GM12878 (cell line): ENCODE measurements around the gene GNAZ. TPM values are rescaled to one million over a fixed set of nuclear protein-coding genes. Genes with fewer than 3 reads are reported as not detected.

ENCODE experiments used
- ATAC-seq: fragments of 200-7000 bp; cut with Tn5 transposase; 3 replicates; pipeline ENCODE4 v1.9.1; 2020; ENCODE audit warnings: mild to moderate bottlenecking, moderate library complexity
- BruUV-seq: library from RNA; stranded (reverse); fragments of 400-500 nt; replicated peaks from 2 replicates; lab custom pipeline; 2021; lab: Mats Ljungman, UMichigan
- CTCF ChIA-PET: fragments of 300-600 bp; sonication (Branson Sonifier 250); formaldehyde crosslinking; extraction: SDS; loops from one replicate; lab custom pipeline; 2021; ENCODE audit warnings: inconsistent platforms; lab: Yijun Ruan, JAX
- POLR2A ChIA-PET: fragments of 350-600 bp; formaldehyde crosslinking; extraction: SDS; loops from one replicate; lab custom pipeline; 2021; ENCODE audit warnings: inconsistent platforms; lab: Charles Lee
- RAD21 ChIA-PET: fragments of 300-600 bp; sonication (Branson Sonifier 250); formaldehyde crosslinking; loops from one replicate; lab custom pipeline; 2023; ENCODE audit warnings: antibody characterized with exemption; ENCODE audit not compliant: unreplicated experiment; lab: Charles Lee
- SMC1A ChIA-PET: fragments of 300-600 bp; sonication (Branson Sonifier 250); formaldehyde crosslinking; loops from one replicate; lab custom pipeline; 2023; ENCODE audit not compliant: unreplicated experiment, uncharacterized antibody; lab: Charles Lee
- DNase-seq: peaks from one replicate; pipeline ENCODE4 v3.0.0-alpha.2; 2011; ENCODE audit warnings: low read depth, low spot score
- FAIRE-seq: peaks from 3 replicates; lab custom pipeline; 2011; peaks lifted over from hg19 to GRCh38; lab: Jason Lieb, UNC
- H2AFZ ChIP-seq: 2 replicates; pipeline ENCODE4 v1.6.0; 2011; ENCODE audit warnings: low read depth, low read length, control low read depth; ENCODE audit not compliant: control insufficient read depth
- H3K27ac ChIP-seq: 2 replicates; pipeline ENCODE4 v1.5.1; 2011; ENCODE audit warnings: control low read depth; ENCODE audit not compliant: control insufficient read depth, insufficient read depth
- H3K27me3 ChIP-seq, 2 experiments: replicated peaks in 1 of 2; 2 replicates each; pipeline versions ENCODE4 v1.6.0 to v1.6.1; 2011; ENCODE audit warnings: low read length in 1 of 2; ENCODE audit not compliant: control insufficient read depth in 2 of 2, insufficient read depth in 2 of 2
- H3K36me3 ChIP-seq, 2 experiments: 2 replicates each; pipeline ENCODE4 v1.5.1; 2011; ENCODE audit warnings: low read length in 1 of 2; ENCODE audit not compliant: control insufficient read depth in 2 of 2, insufficient read depth in 2 of 2
- H3K4me1 ChIP-seq: 2 replicates; pipeline ENCODE4 v1.6.1; 2011; ENCODE audit warnings: mild to moderate bottlenecking, low read length, moderate library complexity, mixed read lengths; ENCODE audit not compliant: control insufficient read depth, insufficient read depth
- H3K4me2 ChIP-seq: 2 replicates; pipeline ENCODE4 v1.6.0; 2011; ENCODE audit warnings: control low read depth; ENCODE audit not compliant: control insufficient read depth, insufficient read depth
- H3K4me3 ChIP-seq: fragments of 200-600 bp; sonication (generic); 2 replicates; pipeline ENCODE4 v1.5.1; 2016
- H3K79me2 ChIP-seq: 2 replicates; pipeline ENCODE4 v1.6.0; 2011; ENCODE audit warnings: low read length; ENCODE audit not compliant: control insufficient read depth, insufficient read depth
- H3K9ac ChIP-seq: 2 replicates; pipeline ENCODE4 v1.8.0; 2011; ENCODE audit warnings: low read length, control low read depth, mixed read lengths; ENCODE audit not compliant: control insufficient read depth, insufficient read depth
- H3K9me3 ChIP-seq: replicated peaks from 3 replicates; pipeline ENCODE4 v1.5.1; 2011; ENCODE audit warnings: mild to moderate bottlenecking, low read length; ENCODE audit not compliant: control insufficient read depth, insufficient read depth
- H4K20me1 ChIP-seq: 2 replicates; pipeline ENCODE4 v1.6.0; 2011; ENCODE audit not compliant: control insufficient read depth, insufficient read depth
- BRCA1 ChIP-seq: IDR thresholded peaks from 2 replicates; pipeline ENCODE4 v1.6.1; 2011; ENCODE audit warnings: low read depth, low read length, improper control_type of control experiment
- CBFB ChIP-seq: IDR thresholded peaks from 2 replicates; pipeline ENCODE4 v1.6.1; 2016; ENCODE audit warnings: antibody characterized with exemption, low read depth
- CHD1 ChIP-seq: IDR thresholded peaks from 2 replicates; pipeline ENCODE4 v1.6.1; 2012; ENCODE audit warnings: low read depth, low read length, improper control_type of control experiment
- CHD2 ChIP-seq: IDR thresholded peaks from 2 replicates; pipeline ENCODE4 v1.6.1; 2011; ENCODE audit warnings: low read depth, low read length, improper control_type of control experiment, borderline replicate concordance
- CREM ChIP-seq: IDR thresholded peaks from 2 replicates; pipeline ENCODE4 v1.6.1; 2014; ENCODE audit warnings: antibody characterized with exemption, low read depth
- EGR1 ChIP-seq, 2 experiments: IDR thresholded peaks; 1 replicate in 1 of 2; 2 replicates in 1 of 2; pipeline ENCODE4 v1.6.1; 2011 to 2012; ENCODE audit warnings: low read depth in 2 of 2, low read length in 2 of 2, borderline replicate concordance in 1 of 2, mild to moderate bottlenecking in 1 of 2, moderate library complexity in 1 of 2
- FOXK2 ChIP-seq: fragments of 450-650 bp; IDR thresholded peaks from 2 replicates; pipeline ENCODE4 v1.6.1; 2017; ENCODE audit warnings: mild to moderate bottlenecking, moderate library complexity
- JUND ChIP-seq: IDR thresholded peaks from 2 replicates; pipeline ENCODE4 v1.6.1; 2012; ENCODE audit warnings: low read depth, mild to moderate bottlenecking, low read length, improper control_type of control experiment, moderate library complexity
- LARP7 ChIP-seq: fragments of 450-650 bp; IDR thresholded peaks from 2 replicates; pipeline ENCODE4 v1.6.1; 2017; ENCODE audit warnings: mild to moderate bottlenecking
- MYB ChIP-seq: fragments of 150-350 bp; IDR thresholded peaks from 2 replicates; pipeline ENCODE4 v1.6.1; 2014; ENCODE audit warnings: mild to moderate bottlenecking, low read depth, low read length, borderline replicate concordance
- NFXL1 ChIP-seq: fragments of 450-650 bp; IDR thresholded peaks from 2 replicates; pipeline ENCODE4 v1.6.1; 2017; ENCODE audit warnings: antibody characterized with exemption, mild to moderate bottlenecking, borderline replicate concordance
- NR2F1 ChIP-seq: fragments of 450-650 bp; conservative IDR thresholded peaks from 2 replicates; pipeline ENCODE4 v1.6.1; 2017; ENCODE audit warnings: mild to moderate bottlenecking
- POLR2A ChIP-seq: IDR thresholded peaks from 2 replicates; pipeline ENCODE4 v1.6.1; 2011; ENCODE audit warnings: low read depth, mild to moderate bottlenecking, low read length
- RAD51 ChIP-seq: fragments of 450-650 bp; IDR thresholded peaks from 2 replicates; pipeline ENCODE4 v1.6.1; 2016; ENCODE audit warnings: moderate library complexity, mild to moderate bottlenecking, inconsistent platforms
- RCOR1 ChIP-seq: conservative IDR thresholded peaks from 2 replicates; pipeline ENCODE4 v1.6.1; 2012; ENCODE audit warnings: low read depth, low read length, improper control_type of control experiment
- RELA ChIP-seq: fragments of 450-650 bp; IDR thresholded peaks from 2 replicates; pipeline ENCODE4 v1.8.0; 2014; ENCODE audit warnings: borderline replicate concordance; ENCODE audit not compliant: partially characterized antibody
- SIN3A ChIP-seq: IDR thresholded peaks from 2 replicates; pipeline ENCODE4 v1.6.1; 2012; ENCODE audit warnings: low read depth, low read length, improper control_type of control experiment
- TAF1 ChIP-seq: IDR thresholded peaks from 2 replicates; pipeline ENCODE4 v1.6.1; 2011; ENCODE audit warnings: mild to moderate bottlenecking, low read depth, low read length, borderline replicate concordance
- whole genome bisulfite sequencing: methylation state at CpG from one replicate; pipeline ENCODE4 v1.1.6; 2016; ENCODE audit warnings: low lambda C conversion rate; ENCODE audit not compliant: insufficient replicate concordance, insufficient coverage; ENCODE audit errors: missing lambda C conversion rate; 5-methylcytosine and 5-hydroxymethylcytosine counted together
- in situ Hi-C: fragments of 300-500 bp; cut with MboI; formaldehyde crosslinking; loops from 9 replicates; pipeline ENCODE4 v1.14.3; 2018; ENCODE audit warnings: mixed read lengths
- intact Hi-C: fragments of 100-400 bp; cut with micrococcal nuclease; formaldehyde crosslinking; loops from one replicate; pipeline ENCODE4 v1.14.2; 2022; ENCODE audit not compliant: unreplicated experiment
- polyA plus RNA-seq, 11 experiments: library from polyadenylated mRNA; depleted of rRNA in 4 of 11; unstranded in 6 of 11; stranded (reverse) in 5 of 11; fragments of >200 nt; fragmentation: Nextera tagmentation in 4 of 11; fragmentation: Illumina TruSeq in 1 of 11; extraction: Ambion mirVana in 4 of 11; extraction: Trizol in 1 of 11; gene quantifications; 1 replicate in 1 of 11; 2 replicates in 10 of 11; pipeline versions ENCODE4 v1.2.1 to v1.2.3, GENCODE V29; 2011 to 2016; ENCODE audit warnings: inconsistent platforms in 2 of 11, missing spikeins in 2 of 11, low read depth in 1 of 11
- total RNA-seq, 4 experiments: library from RNA; depleted of rRNA in 3 of 4; stranded (reverse); fragments of >200 nt in 3 of 4; fragmentation: Illumina TruSeq in 1 of 4; extraction: Trizol in 1 of 4; gene quantifications; 2 replicates each; pipeline versions ENCODE4 v1.2.1 to v1.2.3, GENCODE V29; 2013 to 2021
- TF ChIP-seq, protein P1 (sequence below): fragments of 450-650 bp; formaldehyde crosslinking; IDR thresholded peaks from 2 replicates; pipeline ENCODE4 v1.4.0; 2022; ENCODE audit warnings: mild to moderate bottlenecking, moderate library complexity
- TF ChIP-seq, protein P2 (sequence below): fragments of 450-650 bp; IDR thresholded peaks from 2 replicates; pipeline ENCODE4 v1.6.1; 2017; ENCODE audit warnings: mild to moderate bottlenecking

The GNAZ gene
- total and polyA plus RNA-seq, 10 of the 15 experiments (the other 5 are each of a cell fraction or from before 2014, with no cell fraction given) = 0.09 to 1.0 (median 0.44) TPM; not detected in 1

DNA sequence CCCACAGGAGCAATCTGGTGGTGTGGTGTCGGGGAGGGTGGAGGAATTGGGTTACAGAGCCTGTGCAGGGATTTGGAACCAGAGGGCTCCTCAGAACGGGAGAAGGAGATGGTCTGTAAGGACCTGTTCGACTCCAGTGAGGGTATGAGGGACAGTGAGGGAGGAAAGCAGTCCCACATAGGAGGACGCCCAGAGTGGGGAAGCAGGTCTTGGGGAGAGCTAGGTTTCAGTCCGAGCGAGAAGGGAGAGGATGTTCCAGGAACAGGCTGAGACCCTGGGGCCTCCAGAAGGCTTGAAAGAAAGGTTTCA lies 32.0 kb upstream of the GNAZ start:
- no peaks in the 10 kb centered on the region for H3K36me3 ChIP-seq
- in situ Hi-C loops = no loop called here
- H4K20me1 ChIP-seq = no peaks in the 10 kb centered on the region
- DNase-seq (no peak), FAIRE-seq (no peak), ATAC-seq (no peak)
- H3K27me3 ChIP-seq = no peaks in the 10 kb centered on the region
- H3K4me2 ChIP-seq = no peak overlapping the region
- TF ChIP-seq, protein P1, sequence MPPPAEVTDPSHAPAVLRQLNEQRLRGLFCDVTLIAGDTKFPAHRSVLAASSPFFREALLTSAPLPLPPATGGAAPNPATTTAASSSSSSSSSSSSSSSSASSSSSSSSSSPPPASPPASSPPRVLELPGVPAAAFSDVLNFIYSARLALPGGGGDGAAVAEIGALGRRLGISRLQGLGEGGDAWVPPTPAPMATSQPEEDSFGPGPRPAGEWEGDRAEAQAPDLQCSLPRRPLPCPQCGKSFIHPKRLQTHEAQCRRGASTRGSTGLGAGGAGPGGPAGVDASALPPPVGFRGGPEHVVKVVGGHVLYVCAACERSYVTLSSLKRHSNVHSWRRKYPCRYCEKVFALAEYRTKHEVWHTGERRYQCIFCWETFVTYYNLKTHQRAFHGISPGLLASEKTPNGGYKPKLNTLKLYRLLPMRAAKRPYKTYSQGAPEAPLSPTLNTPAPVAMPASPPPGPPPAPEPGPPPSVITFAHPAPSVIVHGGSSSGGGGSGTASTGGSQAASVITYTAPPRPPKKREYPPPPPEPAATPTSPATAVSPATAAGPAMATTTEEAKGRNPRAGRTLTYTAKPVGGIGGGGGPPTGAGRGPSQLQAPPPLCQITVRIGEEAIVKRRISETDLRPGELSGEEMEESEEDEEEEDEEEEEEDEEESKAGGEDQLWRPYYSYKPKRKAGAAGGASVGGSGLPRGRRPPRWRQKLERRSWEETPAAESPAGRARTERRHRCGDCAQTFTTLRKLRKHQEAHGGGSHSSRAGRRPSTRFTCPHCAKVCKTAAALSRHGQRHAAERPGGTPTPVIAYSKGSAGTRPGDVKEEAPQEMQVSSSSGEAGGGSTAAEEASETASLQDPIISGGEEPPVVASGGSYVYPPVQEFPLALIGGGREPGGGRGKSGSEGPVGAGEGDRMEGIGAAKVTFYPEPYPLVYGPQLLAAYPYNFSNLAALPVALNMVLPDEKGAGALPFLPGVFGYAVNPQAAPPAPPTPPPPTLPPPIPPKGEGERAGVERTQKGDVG = no peak
- TF ChIP-seq RELA (no peak), RCOR1 (no peak), FOXK2 (no peak), BRCA1 (no peak), NR2F1 (no peak), POLR2A (no peak), CHD2 (no peak), MYB (no peak), SIN3A (no peak), CBFB (no peak), CREM (no peak), CHD1 (no peak), LARP7 (no peak), NFXL1 (no peak), TAF1 (no peak), EGR1 (IDR thresholded peaks at IDR 0.05; ENCODE audit: borderline replicate concordance in 1 of 2, low read depth in 2 of 2, low read length in 2 of 2) (no peak), JUND (no peak), RAD51 (no peak)
- TF ChIP-seq, protein P2, sequence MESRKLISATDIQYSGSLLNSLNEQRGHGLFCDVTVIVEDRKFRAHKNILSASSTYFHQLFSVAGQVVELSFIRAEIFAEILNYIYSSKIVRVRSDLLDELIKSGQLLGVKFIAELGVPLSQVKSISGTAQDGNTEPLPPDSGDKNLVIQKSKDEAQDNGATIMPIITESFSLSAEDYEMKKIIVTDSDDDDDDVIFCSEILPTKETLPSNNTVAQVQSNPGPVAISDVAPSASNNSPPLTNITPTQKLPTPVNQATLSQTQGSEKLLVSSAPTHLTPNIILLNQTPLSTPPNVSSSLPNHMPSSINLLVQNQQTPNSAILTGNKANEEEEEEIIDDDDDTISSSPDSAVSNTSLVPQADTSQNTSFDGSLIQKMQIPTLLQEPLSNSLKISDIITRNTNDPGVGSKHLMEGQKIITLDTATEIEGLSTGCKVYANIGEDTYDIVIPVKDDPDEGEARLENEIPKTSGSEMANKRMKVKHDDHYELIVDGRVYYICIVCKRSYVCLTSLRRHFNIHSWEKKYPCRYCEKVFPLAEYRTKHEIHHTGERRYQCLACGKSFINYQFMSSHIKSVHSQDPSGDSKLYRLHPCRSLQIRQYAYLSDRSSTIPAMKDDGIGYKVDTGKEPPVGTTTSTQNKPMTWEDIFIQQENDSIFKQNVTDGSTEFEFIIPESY = no peak
- H3K4me3 ChIP-seq = no peak overlapping the region
- ChIA-PET RAD21 (no interaction called here), POLR2A (no interaction called here), SMC1A (interaction anchor here (1.2 kb wide), 1 partner anchor 11 kb away, joined by 3 read pairs; no protein-coding TSS in a partner anchor), CTCF (no interaction called here)
- H3K9me3 ChIP-seq = no peaks in the 10 kb centered on the region; the same call in 2 of the 3 replicates
- H3K4me1 ChIP-seq = peaks cover 13% of the 10 kb centered on the region
- H2AFZ ChIP-seq = no peak overlapping the region
- intact Hi-C loops = no loop called here
- H3K79me2 ChIP-seq = no peaks in the 10 kb centered on the region
- 55% methylated on average over 6 of the region's 6 CpGs for WGBS
- BruUV-seq = no TSS peak
- no peak overlapping the region for H3K9ac ChIP-seq
- no peak overlapping the region for H3K27ac ChIP-seq
